CD4-positive, CD25-positive, alpha-beta regulatory T cell (primary cell): ENCODE measurements around the gene ASB5. TPM values are rescaled to one million over a fixed set of nuclear protein-coding genes. Genes with fewer than 3 reads are reported as not detected.
A peak's percentile ranks its signal among the peaks of the same experiment; 100 is the strongest.
"Not testable (repeated sequence)": the region's sequence is repeated elsewhere in the genome, so short reads cannot be mapped to it uniquely, and the experiment has no call there.

Experiments
- ATAC-seq, 2 donors: fragments of 150-1000 bp; cut with Tn5 transposase; one replicate each; pipeline ENCODE4 v1.10.0; 2021; ENCODE audit warnings: low read depth in 2 of 2, moderate number of reproducible peaks in 2 of 2, moderate library complexity in 1 of 2
- DNase-seq, 3 donors: peaks; one replicate each; pipeline versions ENCODE4 v3.0.0 to v3.0.0-alpha.2; 2012 to 2022; ENCODE audit warnings: mixed read lengths in 1 of 3
- H3K27ac ChIP-seq: one replicate; pipeline ENCODE4 v1.7.0; 2013; ENCODE audit warnings: mild to moderate bottlenecking, low read length; ENCODE audit not compliant: insufficient read depth, poor library complexity, severe bottlenecking
- H3K27me3 ChIP-seq: one replicate; pipeline ENCODE4 v1.7.0; 2013; ENCODE audit warnings: low read length; ENCODE audit not compliant: control insufficient read depth, insufficient read depth
- H3K36me3 ChIP-seq: one replicate; pipeline ENCODE4 v1.7.0; 2013; ENCODE audit warnings: mild to moderate bottlenecking, low read length, moderate library complexity; ENCODE audit not compliant: control insufficient read depth, insufficient read depth
- H3K4me1 ChIP-seq: 2 replicates; pipeline ENCODE4 v1.7.0; 2013; ENCODE audit warnings: mild to moderate bottlenecking, low read length; ENCODE audit not compliant: insufficient read depth, control insufficient read depth, poor library complexity, severe bottlenecking
- H3K4me3 ChIP-seq: one replicate; pipeline ENCODE4 v1.7.0; 2013; ENCODE audit warnings: low read depth, mild to moderate bottlenecking, low read length, moderate library complexity
- H3K9me3 ChIP-seq, 2 experiments: 1 replicate in 1 of 2; 2 replicates in 1 of 2; pipeline ENCODE4 v1.7.0; 2013; ENCODE audit warnings: low read length in 2 of 2, mild to moderate bottlenecking in 1 of 2, moderate library complexity in 1 of 2; ENCODE audit not compliant: control insufficient read depth in 2 of 2
- H3K27ac Mint-ChIP-seq, 3 donors: one replicate each; pipeline ENCODE4 v1.8.0; 2020 to 2022; ENCODE audit warnings: mild to moderate bottlenecking in 3 of 3, mixed read lengths in 3 of 3, moderate library complexity in 2 of 3
- H3K27me3 Mint-ChIP-seq: one replicate; pipeline ENCODE4 v1.8.0; 2022; ENCODE audit warnings: mild to moderate bottlenecking, mixed read lengths
- H3K36me3 Mint-ChIP-seq: one replicate; pipeline ENCODE4 v1.8.0; 2020; ENCODE audit warnings: mixed read lengths
- H3K4me1 Mint-ChIP-seq, 4 donors: one replicate each; pipeline ENCODE4 v1.8.0; 2020 to 2022; ENCODE audit warnings: mixed read lengths in 4 of 4, mild to moderate bottlenecking in 1 of 4
- H3K4me3 Mint-ChIP-seq, 4 donors: one replicate each; pipeline ENCODE4 v1.8.0; 2020 to 2022; ENCODE audit warnings: mild to moderate bottlenecking in 4 of 4, mixed read lengths in 4 of 4, moderate library complexity in 3 of 4
- H3K9me3 Mint-ChIP-seq, 7 donors: one replicate each; pipeline ENCODE4 v1.8.0; 2020 to 2022; ENCODE audit warnings: mixed read lengths in 7 of 7, mild to moderate bottlenecking in 3 of 7, moderate library complexity in 2 of 7
- polyA plus RNA-seq, 4 donors: library from polyadenylated mRNA; unstranded; fragments of 300-500 nt; fragmentation: Illumina TruSeq; gene quantifications; one replicate each; pipeline ENCODE4 v1.2.3, GENCODE V29; 2021
- total RNA-seq: library from RNA; stranded (reverse); gene quantifications from one replicate; pipeline ENCODE4 v1.2.3, GENCODE V29; 2022

ASB5 gene
- total and polyA plus RNA-seq, 5 donors from 2014 or later, result not detected

GRCh38 chr4:176291748-176292147 is 22.7 kb upstream of the ASB5 start:
- H3K36me3 ChIP-seq, result no peaks in the 10 kb centered on the region
- no peaks in the 10 kb centered on the region for H3K9me3 ChIP-seq
- H3K27me3 ChIP-seq, result no peaks in the 10 kb centered on the region
- no peak overlapping the region for H3K4me3 Mint-ChIP-seq
- H3K27ac Mint-ChIP-seq, result no peak overlapping the region
- H3K4me3 ChIP-seq, result no peak overlapping the region
- H3K9me3 Mint-ChIP-seq, result no peaks in the 10 kb centered on the region
- no peaks in the 10 kb centered on the region for H3K4me1 ChIP-seq
- peaks cover 7% of the 10 kb centered on the region for H3K27me3 Mint-ChIP-seq
- no peaks in the 10 kb centered on the region for H3K4me1 Mint-ChIP-seq
- no peaks in the 10 kb centered on the region for H3K36me3 Mint-ChIP-seq
- DNase-seq (no peak), ATAC-seq (no peak)
- no peak overlapping the region for H3K27ac ChIP-seq

GRCh38 chr4:176290520-176290919 is 21.5 kb upstream of the ASB5 start:
- H3K4me3 Mint-ChIP-seq, result no peak overlapping the region

GRCh38 chr4:176289561-176289960 is 20.5 kb upstream of the ASB5 start:
- Mint-ChIP-seq H3K4me3 (no peak overlapping the region), H3K27ac (no peak overlapping the region), H3K36me3 (no peaks in the 10 kb centered on the region), H3K4me1 (no peaks in the 10 kb centered on the region), H3K27me3 (peaks cover 10% of the 10 kb centered on the region), H3K9me3 (no peaks in the 10 kb centered on the region)
- Histone ChIP-seq H3K36me3 (no peaks in the 10 kb centered on the region), H3K27ac (no peak overlapping the region), H3K4me1 (no peaks in the 10 kb centered on the region), H3K4me3 (no peak overlapping the region), H3K27me3 (no peaks in the 10 kb centered on the region), H3K9me3 (no peaks in the 10 kb centered on the region)
- no peak for DNase-seq
- ATAC-seq, result no peak

More at GRCh38 chr4:176290520-176290919, 21.5 kb upstream of the ASB5 start:
- no peaks in the 10 kb centered on the region for H3K36me3 ChIP-seq
- H3K4me1 Mint-ChIP-seq, result no peaks in the 10 kb centered on the region
- H3K27me3 Mint-ChIP-seq, result peaks cover 10% of the 10 kb centered on the region
- no peaks in the 10 kb centered on the region for H3K27me3 ChIP-seq
- no peak overlapping the region for H3K27ac Mint-ChIP-seq
- DNase-seq, result no peak
- no peak overlapping the region for H3K4me3 ChIP-seq
- H3K4me1 ChIP-seq, result no peaks in the 10 kb centered on the region
- no peaks in the 10 kb centered on the region for H3K9me3 ChIP-seq
- no peak overlapping the region for H3K27ac ChIP-seq
- no peaks in the 10 kb centered on the region for H3K9me3 Mint-ChIP-seq
- H3K36me3 Mint-ChIP-seq, result no peaks in the 10 kb centered on the region
- no peak for ATAC-seq

GRCh38 chr4:176288020-176288419 is 19.0 kb upstream of the ASB5 start:
- no peaks in the 10 kb centered on the region for H3K4me1 ChIP-seq
- H3K27ac Mint-ChIP-seq, result peak overlapping the region in 1 of 3 donors; percentile 45
- H3K9me3 Mint-ChIP-seq, result no peaks in the 10 kb centered on the region
- H3K9me3 ChIP-seq, result no peaks in the 10 kb centered on the region
- no peaks in the 10 kb centered on the region for H3K36me3 Mint-ChIP-seq
- H3K36me3 ChIP-seq, result no peaks in the 10 kb centered on the region
- H3K27me3 Mint-ChIP-seq, result peaks cover 10% of the 10 kb centered on the region
- no peak overlapping the region for H3K27ac ChIP-seq
- ATAC-seq (no peak), DNase-seq (no peak)
- no peaks in the 10 kb centered on the region for H3K27me3 ChIP-seq
- H3K4me3 Mint-ChIP-seq, result no peak overlapping the region
- no peak overlapping the region for H3K4me3 ChIP-seq
- no peaks in the 10 kb centered on the region for H3K4me1 Mint-ChIP-seq

- Mint-ChIP-seq H3K36me3 (no peaks in the 10 kb centered on the region), H3K27ac (no peak overlapping the region), H3K4me3 (no peak overlapping the region), H3K4me1 (no peaks in the 10 kb centered on the region), H3K27me3 (peaks cover 10% of the 10 kb centered on the region), H3K9me3 (peaks cover 0 to under 1% (median 0%) of the 10 kb centered on the region in 7 donors)
- no peaks in the 10 kb centered on the region for H3K36me3 ChIP-seq
- H3K4me3 ChIP-seq, result no peak overlapping the region
- no peak for ATAC-seq
- H3K9me3 ChIP-seq, result no peaks in the 10 kb centered on the region
- DNase-seq, result no peak
- H3K27me3 ChIP-seq, result no peaks in the 10 kb centered on the region
- no peaks in the 10 kb centered on the region for H3K4me1 ChIP-seq
- no peak overlapping the region for H3K27ac ChIP-seq
Measured at GRCh38 chr4:176287546-176287945, 18.5 kb upstream of the ASB5 start.

- H3K36me3 Mint-ChIP-seq, result no peaks in the 10 kb centered on the region
- H3K9me3 Mint-ChIP-seq, result peaks cover 0 to 2% (median 0%) of the 10 kb centered on the region in 7 donors
- Histone ChIP-seq H3K36me3 (no peaks in the 10 kb centered on the region), H3K27ac (no peak overlapping the region), H3K4me1 (no peaks in the 10 kb centered on the region), H3K4me3 (no peak overlapping the region), H3K9me3 (no peaks in the 10 kb centered on the region), H3K27me3 (no peaks in the 10 kb centered on the region)
- H3K4me3 Mint-ChIP-seq, result no peak overlapping the region
- H3K4me1 Mint-ChIP-seq, result no peaks in the 10 kb centered on the region
- H3K27ac Mint-ChIP-seq, result no peak overlapping the region
- H3K27me3 Mint-ChIP-seq, result peaks cover 10% of the 10 kb centered on the region
- DNase-seq, result no peak
- ATAC-seq, result no peak
Measured at GRCh38 chr4:176286728-176287127, 17.7 kb upstream of the ASB5 start.

- H3K4me3 Mint-ChIP-seq, DNase-seq, H3K27me3 ChIP-seq, H3K4me3 ChIP-seq, H3K36me3 ChIP-seq, H3K4me1 Mint-ChIP-seq, ATAC-seq, H3K4me1 ChIP-seq, H3K27ac Mint-ChIP-seq, H3K9me3 Mint-ChIP-seq, H3K36me3 Mint-ChIP-seq, H3K27ac ChIP-seq, H3K9me3 ChIP-seq: not testable (repeated sequence)
- H3K27me3 Mint-ChIP-seq, result peaks cover 17% of the 10 kb centered on the region
Measured at GRCh38 chr4:176279560-176279959, 10.5 kb upstream of the ASB5 start.

- Mint-ChIP-seq H3K4me1 (no peaks in the 10 kb centered on the region), H3K27me3 (peaks cover 17% of the 10 kb centered on the region), H3K4me3 (no peak overlapping the region), H3K9me3 (peaks cover 0 to 4% (median 0%) of the 10 kb centered on the region in 7 donors), H3K36me3 (no peaks in the 10 kb centered on the region), H3K27ac (no peak overlapping the region)
- H3K36me3 ChIP-seq, result no peaks in the 10 kb centered on the region
- H3K9me3 ChIP-seq, result no peaks in the 10 kb centered on the region
- H3K27ac ChIP-seq, result no peak overlapping the region
- no peak overlapping the region for H3K4me3 ChIP-seq
- no peaks in the 10 kb centered on the region for H3K4me1 ChIP-seq
- no peak for ATAC-seq
- peaks cover 4% of the 10 kb centered on the region for H3K27me3 ChIP-seq
- DNase-seq, result peak in 1 of 3 donors; percentile 23
Measured at GRCh38 chr4:176277162-176277904, 8.3 kb upstream of the ASB5 start.
